Activated naive CD4-positive, alpha-beta T cell treated with anti-CD3 and anti-CD28 coated beads, Interleukin-2, amount 50 U/mL, for 16 hours (primary cell): ENCODE data around the gene BORCS8.
"Not testable (repeated sequence)": the region's sequence is repeated elsewhere in the genome, so short reads cannot be mapped to it uniquely, and the experiment has no call there.

Source experiments
- DNase-seq: peaks from one replicate; pipeline ENCODE4 v3.0.0-alpha.2; 2020

The BORCS8 gene

DNA sequence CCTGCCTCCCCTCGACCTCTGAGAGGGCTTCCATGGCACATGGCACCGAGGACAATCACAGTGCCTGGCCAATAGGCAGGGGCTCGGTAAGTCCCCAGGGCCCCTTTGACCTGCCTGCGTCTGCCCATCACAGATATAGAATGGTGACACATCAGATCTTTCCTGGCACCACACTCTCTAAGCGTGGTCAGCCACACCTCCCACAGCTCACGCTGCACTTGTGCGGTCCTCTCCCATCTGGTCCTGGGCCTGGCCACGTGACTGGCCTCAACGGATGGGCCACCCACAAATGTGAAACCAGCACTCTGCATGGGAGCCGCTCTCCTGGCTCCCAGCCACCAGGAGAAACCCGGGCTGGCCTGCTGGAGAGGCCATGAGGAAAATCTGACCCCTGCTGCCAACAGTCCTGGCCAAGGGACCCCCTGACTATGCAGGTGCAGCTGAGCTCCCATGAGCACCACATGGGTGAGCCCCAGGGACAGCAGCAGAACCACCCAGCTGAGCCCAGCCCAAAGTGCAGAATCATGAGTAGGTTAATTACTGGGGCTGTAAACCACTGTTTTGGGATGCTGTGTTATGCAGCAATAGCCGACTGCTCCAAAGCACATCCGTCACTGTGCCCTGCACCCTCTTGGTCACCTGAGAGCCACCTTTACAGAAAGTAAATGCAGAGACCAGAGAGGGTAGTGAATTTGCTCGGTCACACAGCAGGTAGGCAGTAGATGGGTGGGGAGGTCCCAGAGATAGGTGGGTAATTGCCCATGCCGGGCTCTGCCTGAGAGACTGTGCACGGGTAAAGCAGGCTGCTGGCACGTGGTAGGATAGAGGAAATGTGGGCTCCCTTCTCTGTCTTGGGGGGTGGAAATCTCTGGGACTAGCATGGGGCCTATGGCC, 12.2 kb downstream of the BORCS8 start:
- no peak for DNase-seq

GRCh38 chr19:19176950-19177349, 15.0 kb downstream of the BORCS8 start:
- DNase-seq = no peak

DNA sequence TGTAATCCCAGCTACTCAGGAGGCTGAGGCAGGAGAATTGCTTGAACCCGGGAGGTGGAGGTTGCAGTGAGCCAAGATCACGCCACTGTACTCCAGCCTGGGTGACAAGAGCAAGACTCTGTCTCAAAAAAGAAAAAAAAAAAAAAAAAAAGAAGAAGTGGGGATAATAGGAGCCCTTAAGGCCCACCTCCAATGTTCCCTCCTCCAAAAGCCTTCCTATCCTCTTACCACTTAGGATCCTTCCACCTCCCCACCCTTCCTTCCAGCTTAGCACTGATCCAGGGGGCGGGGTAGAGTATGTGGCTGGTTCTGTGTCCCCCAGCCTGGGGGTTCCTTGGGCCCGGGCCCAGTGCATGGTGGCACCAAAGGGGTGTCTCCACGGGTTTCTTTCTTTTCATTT, 18.7 kb downstream of the BORCS8 start:
- DNase-seq = not testable (repeated sequence)

DNA sequence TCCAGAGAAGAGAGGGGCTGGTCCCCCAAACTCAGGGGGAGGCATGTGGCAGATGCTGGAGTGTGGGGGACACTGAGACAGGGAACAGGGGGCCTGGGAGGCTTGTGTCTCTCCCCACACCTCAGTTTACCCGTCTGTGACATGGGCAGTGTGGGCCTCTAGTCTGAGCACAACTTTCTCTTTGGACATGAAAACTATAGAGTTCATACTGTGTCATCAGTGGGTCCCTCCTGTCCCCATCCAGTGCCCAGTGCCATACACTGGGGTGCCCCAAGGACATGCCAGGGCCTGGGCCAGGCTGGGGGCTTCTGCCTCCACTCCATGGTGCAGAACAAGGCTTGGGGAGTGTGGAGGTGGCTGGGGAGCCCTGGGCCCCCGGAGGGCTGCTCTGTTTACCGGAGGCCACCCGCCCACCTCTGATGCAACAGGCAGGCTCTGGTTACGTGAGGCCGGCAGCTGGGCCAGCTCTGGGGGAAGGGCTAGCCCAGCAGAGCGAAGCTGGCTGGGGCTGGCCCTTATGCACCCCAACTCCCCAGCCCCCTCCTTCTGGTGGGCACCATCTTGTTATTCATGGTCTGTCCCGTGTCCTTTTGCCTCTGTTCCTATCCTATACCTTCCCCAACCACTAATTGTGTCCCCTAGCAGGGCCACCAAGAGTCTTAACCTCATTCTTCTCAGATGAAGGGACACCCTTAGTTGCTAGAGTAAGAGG, 20.0 kb downstream of the BORCS8 start:
- no peak for DNase-seq

GRCh38 chr19:19170873-19171672, 20.9 kb downstream of the BORCS8 start:
- DNase-seq = no peak

DNA sequence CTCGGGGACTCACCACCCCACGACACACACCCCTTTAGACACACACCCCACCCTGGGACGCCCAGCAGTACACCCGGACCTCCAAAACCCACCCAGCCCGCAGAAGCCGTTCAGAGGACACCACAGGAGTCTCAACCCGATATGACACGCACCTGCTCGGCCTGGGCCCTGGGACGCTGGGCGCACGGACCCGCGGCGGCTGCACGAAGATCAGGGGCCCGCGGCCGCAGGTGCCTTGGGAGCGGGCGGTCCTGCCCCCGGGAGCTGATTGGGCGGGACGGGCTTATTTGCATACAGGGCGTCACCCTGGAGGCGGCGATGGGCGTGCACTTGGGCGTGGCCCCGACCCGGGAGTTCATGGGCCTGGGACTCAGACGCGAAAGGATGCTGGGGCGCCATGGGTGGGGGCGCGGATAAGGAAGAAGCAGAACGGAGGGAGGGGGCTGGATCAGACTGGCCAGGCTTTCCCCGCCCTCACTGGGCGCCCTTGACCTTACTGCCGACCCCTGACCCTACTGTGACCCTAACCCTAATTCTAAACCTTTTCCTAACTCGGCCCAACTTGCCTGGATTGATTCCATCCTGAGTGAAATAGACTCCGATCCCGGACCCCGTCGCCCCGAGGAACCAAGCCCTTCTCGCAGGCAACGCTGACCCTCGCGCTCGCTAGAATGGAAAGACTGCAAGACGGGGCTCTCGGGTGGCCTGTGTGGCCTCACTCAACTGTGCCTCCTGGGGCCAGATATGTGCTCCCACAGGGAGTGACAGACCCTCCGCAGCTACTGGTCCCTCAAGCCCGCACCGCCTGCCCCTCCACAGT, 21.7 kb downstream of the BORCS8 start, which contains the start of gene MEF2B:
MEF2B (minus strand) TSS at position 211 of the 820 bp plus-strand sequence. CDS start 19,528 bp downstream, outside the sequence.
- DNase-seq = peak; percentile 80

DNA sequence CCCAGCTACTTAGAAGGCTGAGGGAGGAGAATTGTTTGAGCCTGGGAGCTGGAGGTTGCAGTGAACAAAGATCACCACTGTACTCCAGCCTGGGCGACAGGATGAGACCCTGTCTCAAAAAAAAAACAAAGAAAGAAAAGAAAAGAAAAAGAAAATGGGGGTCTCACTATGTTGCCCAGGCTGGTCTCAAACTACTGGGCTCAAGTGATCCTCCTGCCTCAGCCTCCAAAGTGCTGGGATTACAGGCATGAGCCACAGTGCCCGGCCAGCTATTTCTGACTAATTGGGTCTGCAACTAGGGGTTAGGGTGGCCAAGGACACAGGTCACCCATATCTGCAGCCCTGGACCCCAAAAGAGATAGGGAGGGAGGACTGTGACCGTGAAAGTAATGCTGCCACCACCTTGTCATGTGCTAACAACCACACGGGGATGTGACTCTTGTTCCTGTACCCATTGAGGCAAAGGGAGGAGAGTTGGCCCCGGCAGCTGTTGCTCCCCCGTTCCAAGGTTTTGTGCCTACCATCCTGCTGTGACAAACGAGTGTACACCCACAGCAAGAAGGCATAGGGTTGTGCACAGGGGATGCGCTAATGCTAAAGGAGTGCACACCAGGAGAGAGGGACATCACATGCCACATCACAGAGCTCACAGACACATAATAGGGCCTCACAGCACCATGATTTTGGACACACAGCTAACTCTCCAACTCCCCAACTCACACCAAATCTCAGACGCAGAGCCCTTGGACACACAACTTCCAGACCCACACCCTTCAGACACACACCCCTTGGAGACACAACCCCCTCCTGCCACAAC, 22.5 kb downstream of the BORCS8 start:
- no peak for DNase-seq

DNA sequence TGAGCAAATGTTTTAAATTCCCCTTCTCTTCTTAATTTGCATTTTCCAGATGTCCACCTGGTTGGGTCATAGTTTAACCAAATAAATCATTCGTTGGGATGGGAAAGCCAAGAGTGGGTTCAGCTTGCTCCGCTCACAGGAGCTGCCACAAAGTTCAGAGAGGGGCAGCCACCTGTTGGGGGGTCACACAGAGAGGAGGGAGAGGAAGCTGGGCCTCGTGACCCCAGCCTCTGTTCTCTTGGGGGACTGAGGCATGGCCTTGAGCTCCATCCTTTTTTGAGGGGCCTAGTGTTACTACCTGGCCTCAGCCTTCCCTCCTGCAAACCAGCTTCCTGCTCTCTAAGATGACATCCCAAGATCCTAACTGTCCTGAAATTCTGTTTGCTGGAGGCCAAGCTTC, 24.3 kb downstream of the BORCS8 start:
- DNase-seq = no peak

- DNase-seq = no peak
Measured at GRCh38 chr19:19165396-19165795, 26.6 kb downstream of the BORCS8 start.

- DNase-seq = no peak
Measured at GRCh38 chr19:19162495-19162894, 29.5 kb downstream of the BORCS8 start.

DNA sequence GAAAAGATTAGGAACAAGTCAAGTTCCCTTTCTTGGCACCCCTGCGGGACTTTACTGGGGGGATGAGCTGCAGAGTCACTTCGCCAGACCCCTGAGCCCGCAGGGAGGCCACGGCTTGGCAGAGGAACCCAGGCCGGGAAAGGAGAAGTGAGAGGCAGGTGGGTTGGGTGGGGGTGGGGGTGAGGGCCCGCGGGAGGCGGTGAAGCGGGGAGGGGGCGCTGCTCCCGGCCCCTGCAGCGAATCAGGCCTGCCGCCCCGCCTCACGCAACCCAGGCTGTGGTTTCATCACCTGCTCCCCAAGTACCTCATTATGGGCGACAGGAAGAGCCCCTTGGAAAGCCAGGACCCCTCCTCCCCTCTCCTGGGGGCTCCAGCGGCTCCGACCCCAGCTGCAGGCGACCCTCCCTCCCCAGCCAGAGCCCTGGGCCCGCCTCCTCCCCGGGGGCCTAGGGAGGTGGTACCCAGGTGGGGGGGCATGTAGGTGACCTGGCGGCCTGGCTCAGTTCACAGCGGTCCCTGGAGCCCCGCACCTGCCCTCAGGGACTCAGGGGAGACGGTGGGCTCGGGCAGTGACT, 31.4 kb downstream of the BORCS8 start:
- no peak for DNase-seq

- no peak for DNase-seq
Measured at GRCh38 chr19:19159534-19159933, 32.4 kb downstream of the BORCS8 start.

DNA sequence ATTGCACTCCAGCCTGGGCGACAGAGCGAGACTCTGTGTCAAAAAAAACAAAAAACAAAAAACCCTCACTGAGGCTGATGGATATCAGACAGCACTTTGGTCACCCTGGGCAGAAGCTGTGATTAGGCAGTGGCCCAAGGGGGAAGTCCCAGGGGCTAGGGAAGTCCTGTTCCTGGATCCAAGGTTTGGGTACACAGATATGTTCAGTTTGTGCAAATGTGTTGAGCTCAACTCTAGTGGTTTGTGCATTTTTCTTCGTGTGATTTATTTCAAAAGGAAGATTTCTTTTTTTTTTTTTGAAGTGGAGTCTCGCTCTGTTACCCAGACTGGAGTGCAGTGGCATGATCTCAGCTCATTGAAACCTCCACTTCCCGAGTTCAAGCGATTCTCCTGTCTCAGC, 34.1 kb downstream of the BORCS8 start:
- no peak for DNase-seq

GRCh38 chr19:19155495-19156219, 36.3 kb downstream of the BORCS8 start:
- DNase-seq = no peak

DNA sequence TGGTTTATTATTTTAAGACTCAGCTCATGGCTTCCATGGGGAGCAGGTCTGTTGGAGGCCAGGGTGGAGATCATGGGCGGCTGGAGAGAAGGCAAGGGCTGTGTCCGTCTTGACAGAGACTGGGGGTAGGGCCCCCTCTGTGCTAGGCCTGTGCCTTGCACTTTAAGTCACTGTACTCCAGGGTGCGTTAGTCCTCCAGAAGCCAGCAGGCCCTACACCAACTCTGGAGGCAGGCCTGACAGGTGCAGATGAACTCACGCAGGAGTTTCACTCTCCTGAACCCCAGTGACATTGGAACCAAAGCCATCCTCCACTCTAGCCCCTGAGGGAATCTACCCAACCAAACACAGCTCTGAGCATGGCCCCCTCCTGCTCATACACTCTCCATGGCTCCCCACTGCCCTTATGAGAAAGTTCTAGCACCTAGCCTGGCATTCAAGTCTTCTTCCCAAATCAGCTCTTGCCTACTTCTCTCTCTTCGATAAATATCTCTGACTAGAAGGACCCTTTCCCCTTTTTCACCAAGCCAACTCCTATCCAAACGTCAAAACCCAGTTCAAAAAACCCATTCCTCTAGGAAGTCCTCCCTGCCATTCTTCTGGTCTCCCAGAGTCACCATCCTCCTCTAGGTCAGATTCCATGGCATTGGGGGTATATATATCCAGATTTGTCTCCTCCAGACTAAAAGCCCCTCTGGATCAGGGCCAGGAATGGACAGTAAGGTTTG, 37.0 kb downstream of the BORCS8 start:
- DNase-seq = no peak

DNA sequence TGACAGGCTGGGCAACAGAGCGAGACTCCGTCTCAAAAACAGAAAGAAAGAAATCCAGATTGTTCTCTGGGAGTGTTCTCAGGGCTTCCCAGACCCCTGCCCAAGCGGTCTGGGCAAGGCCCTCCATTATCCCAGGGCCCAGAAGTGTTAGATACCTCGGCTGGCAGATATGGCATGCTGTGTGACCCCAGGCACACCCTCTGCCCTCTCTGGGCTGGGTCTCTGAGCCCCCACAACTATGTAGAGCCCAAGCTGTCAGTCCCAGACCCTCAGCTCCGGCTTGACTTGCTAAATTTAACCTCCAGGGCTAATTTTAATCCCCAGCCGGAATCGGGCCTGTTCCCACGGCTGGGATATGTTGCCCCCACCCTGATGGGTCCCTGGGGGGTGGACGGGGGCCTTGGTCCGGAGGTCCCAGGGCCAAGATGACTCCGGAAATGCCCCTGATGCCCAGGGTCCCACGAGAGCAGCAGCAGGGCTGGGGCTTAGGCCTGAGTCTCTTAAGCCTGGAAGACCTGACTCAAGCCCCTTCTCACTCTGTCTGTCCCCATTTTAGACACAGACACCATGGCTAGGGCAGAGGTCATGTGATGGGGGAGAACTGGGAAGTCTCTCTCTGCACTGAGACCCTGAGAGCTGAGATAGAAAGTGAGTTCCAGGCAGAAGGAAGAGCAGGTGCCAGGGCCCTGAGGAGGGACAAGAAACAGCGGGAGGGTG, 39.1 kb downstream of the BORCS8 start:
- DNase-seq = no peak

DNA sequence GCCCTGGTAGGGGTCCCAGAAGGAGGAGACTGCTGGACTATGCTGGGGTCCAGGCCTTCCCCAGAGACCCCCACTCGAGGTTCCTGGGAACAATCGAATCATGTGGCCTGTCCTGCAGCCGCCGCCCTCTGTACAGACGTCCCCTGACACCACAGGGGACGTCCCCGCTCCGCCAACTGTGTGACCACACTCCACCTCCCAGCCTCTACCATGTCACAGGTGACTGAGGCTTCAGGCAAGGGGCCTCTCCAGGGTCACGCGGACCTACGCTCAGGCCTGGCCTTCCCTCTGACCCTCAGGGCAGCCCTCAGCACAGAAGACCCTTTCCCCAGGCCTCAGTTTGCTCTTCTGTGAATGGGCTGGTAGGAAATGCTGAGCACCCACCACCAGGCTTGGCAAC, 40.5 kb downstream of the BORCS8 start:
- no peak for DNase-seq

DNA sequence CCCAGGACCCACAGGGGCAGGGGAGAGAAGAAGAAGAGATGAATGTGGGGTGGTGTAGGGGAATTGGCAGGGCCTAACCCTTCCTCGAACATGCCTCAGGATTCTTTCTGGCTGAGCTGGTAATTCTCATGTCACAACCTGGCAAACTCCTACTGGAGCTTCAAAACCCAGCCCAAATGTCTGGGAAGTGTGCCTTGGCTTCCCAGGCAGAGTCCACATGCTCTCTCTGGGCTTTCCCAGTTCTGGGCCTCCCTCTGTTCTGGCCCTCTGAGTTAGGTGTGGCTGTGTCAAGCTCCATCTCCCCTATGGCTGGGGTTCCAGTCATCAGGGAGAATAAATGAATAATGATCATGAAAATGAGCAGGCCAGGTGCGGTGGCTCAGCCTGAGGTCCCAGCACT, 42.5 kb downstream of the BORCS8 start:
- DNase-seq = no peak

DNA sequence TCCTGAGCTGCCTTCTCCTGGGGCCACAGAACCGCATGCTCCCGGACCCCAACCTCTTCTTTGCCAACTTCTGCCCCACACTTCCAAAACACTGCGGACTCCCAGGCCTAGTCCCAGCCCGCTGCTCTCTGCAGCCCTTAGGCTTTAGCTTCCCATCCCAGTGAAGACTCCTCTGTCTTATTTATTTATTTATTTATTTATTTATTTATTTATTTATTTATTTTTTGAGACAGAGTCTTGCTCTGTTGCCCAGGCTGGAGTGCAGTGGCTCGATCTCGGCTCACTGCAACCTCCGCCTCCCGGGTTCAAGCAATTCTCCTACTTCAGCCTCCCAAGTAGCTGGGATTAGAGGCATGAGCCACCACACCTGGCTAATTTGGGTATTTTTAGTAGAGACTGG, 43.4 kb downstream of the BORCS8 start:
- DNase-seq = not testable (repeated sequence)
